ENCODE measurements around the gene SVIL.

GRCh38 chr10:29666201-29666600 lies 31.4 kb upstream of the SVIL start:
- TF ChIP-seq CTCF (IDR thresholded peaks at IDR 0.05) (no peak), EZH2 (IDR thresholded peaks at IDR 0.05; ENCODE audit: borderline replicate concordance, insufficient read depth, low read depth, low read length, poor library complexity, severe bottlenecking) (no peak)
